HCT116 (cell line): ENCODE results near the gene STAT4. TPM values are rescaled to one million over a fixed set of nuclear protein-coding genes. Genes with fewer than 3 reads are reported as not detected.

Experiments
- ATAC-seq: fragments of 200-7000 bp; cut with Tn5 transposase; 2 replicates; pipeline ENCODE4 v1.9.1; 2020; ENCODE audit warnings: mild to moderate bottlenecking, moderate library complexity
- BruUV-seq: library from RNA; stranded (reverse); fragments of 400-500 nt; replicated peaks from 2 replicates; lab custom pipeline; 2021; lab: Mats Ljungman, UMichigan
- CTCF ChIA-PET: fragments of 300-600 bp; sonication (Branson Sonifier 250); formaldehyde crosslinking; loops from one replicate; lab custom pipeline; 2021; ENCODE audit warnings: antibody characterized with exemption; lab: Charles Lee
- POLR2A ChIA-PET: fragments of 300-600, 350-600 bp; sonication (Branson Sonifier 250); formaldehyde crosslinking; loops from one replicate; lab custom pipeline; 2021; ENCODE audit warnings: antibody characterized with exemption; lab: Charles Lee
- RAD21 ChIA-PET, 2 experiments: fragments of 300-600 bp; sonication (Branson Sonifier 250); formaldehyde crosslinking; loops; one replicate each; lab custom pipeline; 2023; ENCODE audit warnings: low total read pairs in 2 of 2; ENCODE audit not compliant: uncharacterized antibody in 2 of 2, unreplicated experiment in 2 of 2, low non-redundant PET in 1 of 2; lab: Charles Lee
- DNase-seq: peaks from one replicate; pipeline ENCODE4 v3.0.0-alpha.2; 2010; ENCODE audit warnings: low read depth, low spot score
- H2AFZ ChIP-seq: fragments of 200-600 bp; shearing (Covaris generic), sonication (generic); 2 replicates; pipeline ENCODE4 v1.6.1; 2017; ENCODE audit warnings: low read depth, mixed run types, mixed read lengths, antibody characterized with exemption, low read length; ENCODE audit not compliant: poor library complexity, severe bottlenecking
- H3K27ac ChIP-seq: 2 replicates; pipeline ENCODE4 v1.5.1; 2012; ENCODE audit warnings: low read depth, low read length
- H3K27me3 ChIP-seq: fragments of 200-600 bp; sonication (generic); 2 replicates; pipeline ENCODE4 v1.6.1; 2016; ENCODE audit warnings: mixed run types, low read length, mixed read lengths; ENCODE audit not compliant: insufficient read depth
- H3K36me3 ChIP-seq, 2 experiments: fragments of 200-500 bp in 1 of 2; fragments of 200-600 bp in 1 of 2; sonication (Bioruptor generic) in 1 of 2; sonication (generic) in 1 of 2; 2 replicates each; pipeline versions ENCODE4 v1.5.1 to v1.6.1; 2014 to 2016; ENCODE audit warnings: low read length in 2 of 2, inconsistent platforms in 1 of 2, mixed read lengths in 1 of 2, mixed run types in 1 of 2; ENCODE audit not compliant: insufficient read depth in 2 of 2, control insufficient read depth in 1 of 2
- H3K4me1 ChIP-seq, 2 experiments: fragments of 200-600 bp in 1 of 2; sonication (generic) in 1 of 2; 2 replicates each; pipeline versions ENCODE4 v1.5.1 to v1.6.1; 2012 to 2017; ENCODE audit warnings: low read length in 2 of 2, inconsistent platforms in 1 of 2, mild to moderate bottlenecking in 1 of 2, mixed read lengths in 1 of 2, mixed run types in 1 of 2, moderate library complexity in 1 of 2; ENCODE audit not compliant: insufficient read depth in 2 of 2, control insufficient read depth in 1 of 2
- H3K4me2 ChIP-seq: fragments of 200-600 bp; sonication (generic); 2 replicates; pipeline ENCODE4 v1.6.1; 2017; ENCODE audit warnings: mixed run types, low read length, mixed read lengths
- H3K4me3 ChIP-seq, 2 experiments: fragments of 200-600 bp in 1 of 2; sonication (generic) in 1 of 2; replicated peaks in 1 of 2; 2 replicates each; pipeline ENCODE4 v1.5.1; 2011 to 2016; ENCODE audit warnings: low read length in 2 of 2, control low read depth in 1 of 2, low read depth in 1 of 2, mild to moderate bottlenecking in 1 of 2, mixed read lengths in 1 of 2, mixed run types in 1 of 2
- H3K79me2 ChIP-seq: fragments of 200-600 bp; sonication (generic); 2 replicates; pipeline ENCODE4 v1.6.1; 2017; ENCODE audit warnings: mild to moderate bottlenecking, mixed run types, low read length, moderate library complexity, mixed read lengths; ENCODE audit not compliant: insufficient read depth
- H3K9ac ChIP-seq: fragments of 200-600 bp; sonication (generic); 2 replicates; pipeline ENCODE4 v1.6.1; 2016; ENCODE audit warnings: low read length, mixed read lengths
- H3K9me2 ChIP-seq: fragments of 200-600 bp; sonication (generic), shearing (Covaris generic); 2 replicates; pipeline ENCODE4 v1.6.1; 2017; ENCODE audit warnings: mixed run types, mild to moderate bottlenecking, moderate library complexity; ENCODE audit not compliant: insufficient read depth
- H3K9me3 ChIP-seq, 2 experiments: fragments of 200-500 bp in 1 of 2; fragments of 200-600 bp in 1 of 2; sonication (Bioruptor generic) in 1 of 2; sonication (generic) in 1 of 2; 2 replicates each; pipeline ENCODE4 v1.6.1; 2014 to 2017; ENCODE audit warnings: low read length in 2 of 2, mixed read lengths in 2 of 2, inconsistent platforms in 1 of 2, low read depth in 1 of 2, mild to moderate bottlenecking in 1 of 2, mixed run types in 1 of 2, moderate library complexity in 1 of 2; ENCODE audit not compliant: control insufficient read depth in 1 of 2, insufficient read depth in 1 of 2
- H4K20me1 ChIP-seq: fragments of 200-600 bp; sonication (generic), shearing (Covaris generic); 2 replicates; pipeline ENCODE4 v1.6.1; 2017; ENCODE audit warnings: mixed run types, mild to moderate bottlenecking, moderate library complexity; ENCODE audit not compliant: insufficient read depth
- CBX3 ChIP-seq: IDR thresholded peaks from 2 replicates; pipeline ENCODE4 v1.6.1; 2012; ENCODE audit warnings: low read depth
- CEBPB ChIP-seq: IDR thresholded peaks from 2 replicates; pipeline ENCODE4 v1.6.1; 2012; ENCODE audit warnings: low read depth
- EGR1 ChIP-seq: IDR thresholded peaks from 2 replicates; pipeline ENCODE4 v1.6.1; 2012; ENCODE audit warnings: low read depth
- ELF1 ChIP-seq: IDR thresholded peaks from 2 replicates; pipeline ENCODE4 v1.6.1; 2012; ENCODE audit warnings: low read depth, borderline replicate concordance
- EZH2 ChIP-seq: fragments of 200-600 bp; sonication (generic); IDR thresholded peaks from 2 replicates; pipeline ENCODE4 v1.6.1; 2017; ENCODE audit warnings: antibody characterized with exemption, mixed run types
- EZH2phosphoT487 ChIP-seq: fragments of 200-600 bp; IDR thresholded peaks from 2 replicates; pipeline ENCODE4 v1.6.1; 2018; ENCODE audit warnings: antibody characterized with exemption, borderline replicate concordance
- FOSL1 ChIP-seq: IDR thresholded peaks from 2 replicates; pipeline ENCODE4 v1.6.1; 2012; ENCODE audit warnings: low read depth
- JUND ChIP-seq: IDR thresholded peaks from 2 replicates; pipeline ENCODE4 v1.6.1; 2012
- RAD21 ChIP-seq: IDR thresholded peaks from 2 replicates; pipeline ENCODE4 v1.6.1; 2012; ENCODE audit warnings: low read depth, mild to moderate bottlenecking
- SIN3A ChIP-seq: IDR thresholded peaks from 2 replicates; pipeline ENCODE4 v1.6.1; 2012; ENCODE audit warnings: low read depth
- SP1 ChIP-seq: IDR thresholded peaks from 2 replicates; pipeline ENCODE4 v1.6.1; 2012; ENCODE audit warnings: low read depth
- SRF ChIP-seq: IDR thresholded peaks from 2 replicates; pipeline ENCODE4 v1.6.1; 2012; ENCODE audit warnings: low read depth
- TCF7L2 ChIP-seq: IDR thresholded peaks from 2 replicates; pipeline ENCODE4 v1.7.0; 2011; ENCODE audit warnings: borderline replicate concordance, inconsistent platforms; ENCODE audit not compliant: insufficient read depth, insufficient read length; ENCODE audit errors: extremely low read depth
- YY1 ChIP-seq: IDR thresholded peaks from 2 replicates; pipeline ENCODE4 v1.6.1; 2011; ENCODE audit warnings: low read length, low read depth, moderate library complexity, mild to moderate bottlenecking; ENCODE audit not compliant: insufficient replicate concordance; ENCODE audit errors: extremely low read depth
- ZNF274 ChIP-seq: fragments of 200-500 bp; sonication (Bioruptor generic); IDR thresholded peaks from 2 replicates; pipeline ENCODE4 v1.6.1; 2014; ENCODE audit warnings: mild to moderate bottlenecking, low read depth, low read length, inconsistent platforms
- intact Hi-C: fragments of 100-400 bp; cut with micrococcal nuclease; formaldehyde crosslinking; loops from 2 replicates; pipeline ENCODE4 v1.10.0; 2022
- total RNA-seq: library from RNA; stranded (reverse); gene quantifications from one replicate; pipeline ENCODE4 v1.2.1, GENCODE V29; 2021; ENCODE audit not compliant: unreplicated experiment
- TF ChIP-seq, protein P1 (sequence below): IDR thresholded peaks from 2 replicates; pipeline ENCODE4 v1.6.1; 2012
- TF ChIP-seq, protein P2 (sequence below): IDR thresholded peaks from 2 replicates; pipeline ENCODE4 v1.6.1; 2012

STAT4 gene
- total RNA-seq, 1 experiment from 2014 or later, result 2.0 TPM

DNA sequence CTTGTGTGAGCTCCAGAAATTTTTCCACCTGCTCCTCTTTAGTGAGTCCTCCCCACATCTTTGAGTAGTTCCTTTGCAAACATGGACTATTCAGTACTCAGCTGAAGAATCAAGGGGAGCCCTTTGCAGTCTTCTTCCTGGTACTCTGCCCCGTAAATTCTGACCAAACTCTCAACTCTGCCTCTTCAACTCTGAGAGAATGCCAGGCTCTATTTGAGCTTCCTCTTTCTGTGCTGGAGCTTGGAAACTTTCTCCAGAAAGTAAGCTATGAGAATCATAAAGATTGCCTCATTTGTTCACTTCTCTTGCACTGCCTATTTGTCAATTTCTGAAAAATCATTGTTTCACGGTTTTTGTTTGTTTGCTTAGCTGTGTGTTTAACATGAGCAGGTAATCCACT, 7.4 kb upstream of the STAT4 start:
- ATAC-seq, result no peak
- no peak overlapping the region for H3K9ac ChIP-seq
- H4K20me1 ChIP-seq, result no peaks in the 10 kb centered on the region
- H3K27me3 ChIP-seq, result no peaks in the 10 kb centered on the region
- peaks cover 0 to 3% of the 10 kb centered on the region in 2 experiments; a peak in 1 of 4 replicates for H3K4me1 ChIP-seq
- H2AFZ ChIP-seq, result no peak overlapping the region
- no peak overlapping the region for H3K4me2 ChIP-seq
- ChIA-PET RAD21 (no interaction called here), POLR2A (no interaction called here), CTCF (interaction anchor here (1.0 to 1.7 kb wide), 2 partner anchors 106 to 109 kb away, joined by 4 to 10 read pairs; no protein-coding TSS in a partner anchor)
- no TSS peak for BruUV-seq
- H3K9me3 ChIP-seq, result no peaks in the 10 kb centered on the region
- no peaks in the 10 kb centered on the region for H3K79me2 ChIP-seq
- intact Hi-C loops, result no loop called here
- H3K4me3 ChIP-seq, result no peak overlapping the region
- DNase-seq, result no peak
- no peaks in the 10 kb centered on the region for H3K36me3 ChIP-seq
- TF ChIP-seq TCF7L2 (no peak), SP1 (no peak), EGR1 (no peak), YY1 (no peak), ELF1 (no peak), CBX3 (no peak), FOSL1 (no peak), ZNF274 (no peak), SRF (no peak), SIN3A (no peak), JUND (no peak), EZH2 (no peak), CEBPB (no peak), EZH2phosphoT487 (no peak), RAD21 (no peak)
- TF ChIP-seq, protein P1, sequence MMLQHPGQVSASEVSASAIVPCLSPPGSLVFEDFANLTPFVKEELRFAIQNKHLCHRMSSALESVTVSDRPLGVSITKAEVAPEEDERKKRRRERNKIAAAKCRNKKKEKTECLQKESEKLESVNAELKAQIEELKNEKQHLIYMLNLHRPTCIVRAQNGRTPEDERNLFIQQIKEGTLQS, result no peak
- TF ChIP-seq, protein P2, sequence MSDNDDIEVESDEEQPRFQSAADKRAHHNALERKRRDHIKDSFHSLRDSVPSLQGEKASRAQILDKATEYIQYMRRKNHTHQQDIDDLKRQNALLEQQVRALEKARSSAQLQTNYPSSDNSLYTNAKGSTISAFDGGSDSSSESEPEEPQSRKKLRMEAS, result no peak
- no peak overlapping the region for H3K27ac ChIP-seq
- no peaks in the 10 kb centered on the region for H3K9me2 ChIP-seq
